Type B pancreatic cell (in vitro differentiated cells): Measurements from ENCODE around the gene MAST4. TPM values are rescaled to one million over a fixed set of nuclear protein-coding genes. Genes with fewer than 3 reads are reported as not detected.

Experiments used
- DNase-seq: peaks from one replicate; pipeline ENCODE4 v3.0.0; 2021; ENCODE audit warnings: mixed read lengths; ENCODE audit not compliant: unreplicated experiment; ENCODE audit errors: extremely low spot score
- H3K27ac Mint-ChIP-seq: 2 replicates; pipeline ENCODE4 v1.8.0; 2021; ENCODE audit warnings: mild to moderate bottlenecking, mixed read lengths
- H3K27me3 Mint-ChIP-seq: 2 replicates; pipeline ENCODE4 v1.8.0; 2021; ENCODE audit warnings: mixed read lengths
- H3K36me3 Mint-ChIP-seq: 2 replicates; pipeline ENCODE4 v1.8.0; 2021; ENCODE audit warnings: mixed read lengths
- H3K4me1 Mint-ChIP-seq: one replicate; pipeline ENCODE4 v1.8.0; 2021; ENCODE audit warnings: mixed read lengths; ENCODE audit not compliant: unreplicated experiment
- H3K4me3 Mint-ChIP-seq: 2 replicates; pipeline ENCODE4 v1.8.0; 2021; ENCODE audit warnings: mild to moderate bottlenecking, mixed read lengths
- H3K9me3 Mint-ChIP-seq: 2 replicates; pipeline ENCODE4 v1.8.0; 2021; ENCODE audit warnings: mixed read lengths
- total RNA-seq: library from RNA; stranded (reverse); gene quantifications from 2 replicates; pipeline ENCODE4 v1.2.1, GENCODE V29; 2021; ENCODE audit warnings: low replicate concordance
- TF ChIP-seq, protein P1 (sequence below): fragments of 200-600 bp; sonication (generic); conservative IDR thresholded peaks from 2 replicates; pipeline ENCODE4 v1.5.0; 2021; ENCODE audit warnings: antibody characterized with exemption, mild to moderate bottlenecking

MAST4 gene
- total RNA-seq, 1 donor from 2014 or later: 23.0 TPM

DNA sequence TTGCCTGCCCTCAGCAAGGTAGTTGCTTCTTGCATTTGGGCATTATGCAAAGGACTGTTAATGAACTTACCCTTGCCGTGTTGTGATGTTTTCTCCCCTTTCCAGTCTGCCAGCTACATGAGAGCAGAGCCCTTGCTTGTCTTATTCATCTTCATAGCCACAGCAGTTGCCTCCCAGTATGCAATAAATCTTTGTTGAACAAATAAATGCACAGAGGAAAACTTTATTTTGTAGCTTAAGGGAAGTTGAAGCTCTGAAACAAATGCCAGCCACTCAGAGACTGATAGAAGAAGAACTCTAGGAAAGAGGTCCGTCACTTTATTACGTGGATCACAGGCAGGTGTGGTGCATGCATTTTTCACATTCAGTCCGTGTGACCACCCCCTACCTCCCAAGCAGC, 19.7 kb downstream of the MAST4 start:
- Mint-ChIP-seq H3K9me3 (no peaks in the 10 kb centered on the region), H3K4me1 (peaks cover 7% of the 10 kb centered on the region), H3K27ac (no peak overlapping the region), H3K4me3 (no peak overlapping the region), H3K36me3 (no peaks in the 10 kb centered on the region), H3K27me3 (peaks cover 24% of the 10 kb centered on the region)
- TF ChIP-seq, protein P1, sequence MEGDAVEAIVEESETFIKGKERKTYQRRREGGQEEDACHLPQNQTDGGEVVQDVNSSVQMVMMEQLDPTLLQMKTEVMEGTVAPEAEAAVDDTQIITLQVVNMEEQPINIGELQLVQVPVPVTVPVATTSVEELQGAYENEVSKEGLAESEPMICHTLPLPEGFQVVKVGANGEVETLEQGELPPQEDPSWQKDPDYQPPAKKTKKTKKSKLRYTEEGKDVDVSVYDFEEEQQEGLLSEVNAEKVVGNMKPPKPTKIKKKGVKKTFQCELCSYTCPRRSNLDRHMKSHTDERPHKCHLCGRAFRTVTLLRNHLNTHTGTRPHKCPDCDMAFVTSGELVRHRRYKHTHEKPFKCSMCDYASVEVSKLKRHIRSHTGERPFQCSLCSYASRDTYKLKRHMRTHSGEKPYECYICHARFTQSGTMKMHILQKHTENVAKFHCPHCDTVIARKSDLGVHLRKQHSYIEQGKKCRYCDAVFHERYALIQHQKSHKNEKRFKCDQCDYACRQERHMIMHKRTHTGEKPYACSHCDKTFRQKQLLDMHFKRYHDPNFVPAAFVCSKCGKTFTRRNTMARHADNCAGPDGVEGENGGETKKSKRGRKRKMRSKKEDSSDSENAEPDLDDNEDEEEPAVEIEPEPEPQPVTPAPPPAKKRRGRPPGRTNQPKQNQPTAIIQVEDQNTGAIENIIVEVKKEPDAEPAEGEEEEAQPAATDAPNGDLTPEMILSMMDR: no peak
- no peak for DNase-seq

DNA sequence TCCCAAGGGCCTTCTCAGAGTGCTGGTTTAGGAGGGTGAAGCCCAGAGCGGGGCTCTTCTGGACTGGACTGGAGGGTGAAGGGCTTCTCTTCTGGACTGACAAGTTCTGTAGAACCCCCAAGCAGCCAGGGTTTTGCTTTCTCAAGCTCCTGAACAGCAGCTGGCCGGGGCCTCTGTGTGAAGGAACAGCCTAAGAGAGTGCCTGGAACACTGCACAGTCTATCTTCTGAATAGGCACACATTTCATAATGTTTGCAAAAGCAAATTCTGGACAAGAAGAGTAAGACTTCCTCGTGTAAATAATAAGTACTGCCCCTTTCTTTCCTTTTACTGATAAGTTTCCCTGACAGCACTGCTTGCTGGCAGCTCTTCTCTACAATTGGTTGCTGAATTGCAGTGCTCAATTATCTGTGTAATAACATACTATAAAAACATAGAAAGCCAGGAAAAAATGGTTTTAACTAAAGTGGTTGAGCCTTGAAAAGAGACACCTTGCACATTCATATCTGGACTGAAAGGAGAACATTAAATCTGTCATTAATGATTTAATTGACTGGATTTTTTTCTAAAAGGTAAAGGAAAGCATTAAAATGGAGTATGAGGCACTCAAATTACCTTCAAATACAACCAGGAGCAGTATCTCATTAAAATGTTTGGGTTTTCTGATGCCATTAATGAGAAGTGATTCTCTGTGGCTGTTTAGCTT, 20.5 kb downstream of the MAST4 start:
- DNase-seq: no peak

DNA sequence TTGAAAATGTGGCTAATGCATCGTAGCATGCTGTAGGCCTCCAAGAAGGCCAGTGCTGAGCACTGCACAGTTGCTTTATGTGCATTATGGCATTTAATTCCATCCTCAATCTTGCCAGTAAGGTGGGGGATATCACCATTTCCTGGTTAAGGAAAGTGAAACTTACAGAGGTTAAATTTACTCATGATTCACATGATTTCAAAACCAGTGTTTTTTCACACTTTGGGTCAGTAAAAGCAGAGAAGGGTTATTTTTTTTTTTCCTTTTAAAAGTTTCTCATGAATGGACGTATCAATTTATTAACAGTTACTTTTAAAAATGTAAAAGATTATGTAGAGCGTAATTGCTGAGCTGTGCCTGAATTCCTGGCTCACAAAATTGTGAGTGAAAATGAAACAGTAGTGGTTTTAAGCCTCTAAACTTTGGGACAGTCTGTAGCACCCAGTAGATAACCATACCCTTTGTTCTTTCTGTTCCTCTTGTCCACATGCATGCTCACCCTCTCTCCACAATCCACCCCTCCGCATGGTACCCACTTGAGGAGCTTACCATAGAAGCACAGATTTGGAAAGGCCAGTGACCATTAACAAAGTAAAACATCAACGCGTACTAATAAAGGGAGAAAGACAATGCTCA, 21.2 kb downstream of the MAST4 start:
- H3K9me3 Mint-ChIP-seq: peaks cover 5% of the 10 kb centered on the region
- H3K36me3 Mint-ChIP-seq: peaks cover 5% of the 10 kb centered on the region
- H3K4me1 Mint-ChIP-seq: peaks cover 7% of the 10 kb centered on the region
- H3K4me3 Mint-ChIP-seq: no peak overlapping the region
- no peak for DNase-seq
- TF ChIP-seq, protein P1: no peak
- no peak overlapping the region for H3K27ac Mint-ChIP-seq
- peaks cover 20% of the 10 kb centered on the region for H3K27me3 Mint-ChIP-seq

More for the DNA sequence above, 20.5 kb downstream of the MAST4 start:
- TF ChIP-seq, protein P1: no peak
- peaks cover 7% of the 10 kb centered on the region for H3K4me1 Mint-ChIP-seq
- no peaks in the 10 kb centered on the region for H3K9me3 Mint-ChIP-seq
- H3K27me3 Mint-ChIP-seq: peaks cover 20% of the 10 kb centered on the region
- H3K4me3 Mint-ChIP-seq: no peak overlapping the region
- H3K27ac Mint-ChIP-seq: no peak overlapping the region
- H3K36me3 Mint-ChIP-seq: no peaks in the 10 kb centered on the region

DNA sequence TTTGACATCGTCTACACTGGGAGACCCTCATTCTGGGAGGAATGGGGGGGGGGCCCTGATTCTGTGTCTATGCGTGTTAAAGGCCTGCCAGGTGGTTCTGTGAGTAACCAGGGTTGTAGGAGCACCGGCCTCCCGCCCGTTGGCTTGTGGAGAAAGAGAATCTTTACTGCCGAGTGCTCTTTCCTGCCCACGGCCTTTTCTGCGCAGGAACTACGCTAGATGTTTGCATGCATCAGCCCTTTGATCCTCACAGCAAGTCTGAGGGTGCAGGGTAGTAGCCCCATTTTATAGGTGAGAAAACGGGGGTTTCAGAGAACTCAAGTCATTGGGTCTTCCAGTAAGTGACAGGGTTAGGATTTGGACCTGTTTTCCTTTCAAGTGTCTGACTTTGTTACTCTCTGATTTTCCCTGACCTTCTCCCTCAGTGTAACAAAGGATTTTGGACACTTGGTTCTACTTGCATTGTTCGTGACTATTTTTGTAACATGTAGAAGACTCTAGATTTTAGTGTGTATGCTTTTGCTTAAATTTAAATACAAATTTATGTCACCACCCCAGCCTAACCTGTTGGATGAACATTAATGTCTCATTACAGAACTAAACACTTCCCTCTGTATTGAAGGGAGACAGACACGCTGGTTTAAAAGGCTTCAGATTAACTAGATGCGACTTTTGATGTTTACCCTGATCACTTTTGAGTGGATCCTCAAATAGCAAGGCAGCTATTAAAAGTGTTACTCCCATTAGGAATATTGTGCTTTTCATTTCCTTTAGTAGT, 22.0 kb downstream of the MAST4 start:
- H3K9me3 Mint-ChIP-seq: peaks cover 8% of the 10 kb centered on the region
- no peak overlapping the region for H3K4me3 Mint-ChIP-seq
- TF ChIP-seq, protein P1: no peak
- peaks cover 20% of the 10 kb centered on the region for H3K27me3 Mint-ChIP-seq
- peaks cover 7% of the 10 kb centered on the region for H3K36me3 Mint-ChIP-seq
- no peak overlapping the region for H3K27ac Mint-ChIP-seq
- DNase-seq: no peak
- H3K4me1 Mint-ChIP-seq: peaks cover 7% of the 10 kb centered on the region

DNA sequence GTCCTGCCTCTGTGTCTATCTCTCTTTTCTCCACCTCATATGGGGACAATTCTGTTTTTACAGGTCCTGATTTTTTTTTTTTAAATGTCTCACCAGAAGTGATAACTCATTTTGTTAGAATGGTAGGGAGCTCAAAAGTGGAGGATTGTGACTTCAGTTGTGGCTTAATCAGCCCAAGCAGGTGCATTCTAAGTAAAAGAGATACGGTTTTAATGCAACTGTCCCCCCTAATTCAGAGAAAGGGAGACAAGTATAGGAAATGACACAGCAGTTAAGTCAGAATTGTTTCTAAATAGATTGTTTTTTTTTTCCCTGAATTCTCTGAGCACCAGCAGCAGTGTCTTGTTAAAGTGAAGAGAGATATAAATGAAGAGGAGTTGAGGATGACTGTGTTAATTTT, 24.5 kb downstream of the MAST4 start:
- Mint-ChIP-seq H3K4me3 (no peak overlapping the region), H3K4me1 (peaks cover 7% of the 10 kb centered on the region), H3K27ac (no peak overlapping the region), H3K27me3 (peaks cover 15% of the 10 kb centered on the region), H3K36me3 (peaks cover 7% of the 10 kb centered on the region), H3K9me3 (peaks cover 14% of the 10 kb centered on the region)
- TF ChIP-seq, protein P1: no peak
- DNase-seq: no peak
